Esophagus (tissue), 2 donors: Measurements from ENCODE around the gene POLDIP2. TPM values are rescaled to one million over a fixed set of nuclear protein-coding genes. Genes with fewer than 3 reads are reported as not detected.

Source experiments
- H3K27ac ChIP-seq, 2 donors: one replicate each; pipeline ENCODE4 v1.5.1; 2013; ENCODE audit warnings: low read depth in 2 of 2, mild to moderate bottlenecking in 2 of 2, inconsistent platforms in 1 of 2, low read length in 1 of 2, moderate library complexity in 1 of 2
- H3K27me3 ChIP-seq, 2 donors: one replicate each; pipeline ENCODE4 v1.6.1; 2013; ENCODE audit warnings: low read length in 2 of 2, control low read depth in 1 of 2, mild to moderate bottlenecking in 1 of 2; ENCODE audit not compliant: insufficient read depth in 2 of 2, control insufficient read depth in 1 of 2
- H3K36me3 ChIP-seq, 2 donors: one replicate each; pipeline ENCODE4 v1.6.1; 2013; ENCODE audit warnings: low read length in 1 of 2; ENCODE audit not compliant: control insufficient read depth in 2 of 2, insufficient read depth in 2 of 2
- H3K4me1 ChIP-seq, 2 donors: one replicate each; pipeline ENCODE4 v1.6.1; 2013; ENCODE audit warnings: low read length in 1 of 2; ENCODE audit not compliant: control insufficient read depth in 2 of 2, insufficient read depth in 2 of 2
- H3K4me3 ChIP-seq, 2 donors: one replicate each; pipeline ENCODE4 v1.5.1; 2013; ENCODE audit warnings: low read length in 2 of 2, mild to moderate bottlenecking in 2 of 2, low read depth in 1 of 2, moderate library complexity in 1 of 2
- H3K9me3 ChIP-seq, 2 donors: one replicate each; pipeline ENCODE4 v1.6.1; 2013; ENCODE audit warnings: mild to moderate bottlenecking in 2 of 2, low read depth in 1 of 2, low read length in 1 of 2, moderate library complexity in 1 of 2; ENCODE audit not compliant: control insufficient read depth in 2 of 2, insufficient read depth in 1 of 2
- WGBS, 2 donors: extraction: QIAGEN DNeasy Blood & Tissue Kit; methylation state at CpG; one replicate each; pipeline ENCODE4 v1.1.7; 2013; 5-methylcytosine and 5-hydroxymethylcytosine counted together
- polyA plus RNA-seq, 2 donors: library from polyadenylated mRNA; stranded (reverse); fragments of 200-250 nt; gene quantifications; one replicate each; pipeline ENCODE4 v1.2.3, GENCODE V29; 2013
- donor health status: healthy with polysubstance abuse.
- donor health status: Bipolar disorder and iron deficiency.

The POLDIP2 gene
- polyA plus RNA-seq, 2 donors, result 29.8 to 69.3 TPM

DNA sequence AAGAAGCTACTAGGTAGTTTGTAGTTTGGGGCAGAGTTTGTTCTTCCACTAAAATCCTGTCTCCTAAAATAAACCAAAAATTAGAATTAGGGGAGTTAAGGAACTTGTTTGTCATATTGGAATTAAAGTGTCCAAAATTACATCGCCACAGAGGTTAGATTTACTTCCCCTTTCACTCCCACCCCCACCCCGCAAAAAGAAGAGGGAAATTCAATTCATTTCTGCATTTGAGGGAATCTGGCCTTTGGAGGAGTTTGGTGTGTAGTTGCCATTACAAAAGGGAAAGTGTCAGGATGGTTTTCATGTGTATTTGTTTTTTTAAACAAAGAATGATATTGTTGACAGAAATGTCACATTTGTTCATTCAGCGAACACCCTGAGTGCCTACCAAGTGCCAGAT, 32.5 kb downstream of the POLDIP2 start:
- Histone ChIP-seq H3K4me3 (no peak overlapping the region), H3K36me3 (peaks cover 0 to 10% of the 10 kb centered on the region in 2 donors), H3K27ac (no peak overlapping the region), H3K27me3 (no peaks in the 10 kb centered on the region), H3K4me1 (no peaks in the 10 kb centered on the region), H3K9me3 (no peaks in the 10 kb centered on the region)
- 82 to 86% methylated on average over 3 of the region's 3 CpGs for WGBS, 2 donors

DNA sequence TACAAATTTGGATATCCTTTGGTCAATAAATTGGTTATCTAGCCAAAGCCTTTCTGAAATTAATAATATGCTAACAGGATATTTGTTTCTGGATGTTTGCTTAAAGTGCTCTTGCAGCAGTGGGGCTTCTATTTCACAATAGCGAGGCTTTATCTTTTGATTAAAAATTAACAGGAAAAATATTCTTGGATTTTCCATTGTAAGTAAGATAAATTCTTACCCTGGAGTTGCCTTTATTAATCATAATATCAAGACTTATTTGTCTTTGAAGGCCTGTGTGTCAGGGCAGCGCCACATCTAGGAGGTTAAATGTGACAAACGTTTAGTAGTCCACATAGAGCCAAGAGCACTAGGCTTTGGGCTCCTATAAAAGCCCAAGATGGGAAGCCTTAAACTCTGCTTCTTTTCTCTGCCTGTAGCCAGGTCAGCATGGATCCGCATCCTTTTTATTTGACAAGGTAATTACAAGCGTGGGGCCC, 33.0 kb downstream of the POLDIP2 start:
- no peaks in the 10 kb centered on the region for H3K4me1 ChIP-seq
- no peaks in the 10 kb centered on the region for H3K27me3 ChIP-seq
- H3K36me3 ChIP-seq, result peaks cover 0 to 8% of the 10 kb centered on the region in 2 donors
- H3K4me3 ChIP-seq, result no peak overlapping the region
- no peaks in the 10 kb centered on the region for H3K9me3 ChIP-seq
- H3K27ac ChIP-seq, result no peak overlapping the region
- WGBS, 2 donors, result 63 to 80% methylated on average over 5 of the region's 5 CpGs

- peak overlapping the region in 1 of 2 donors; percentile 57 for H3K4me3 ChIP-seq
- H3K36me3 ChIP-seq, result no peaks in the 10 kb centered on the region
- peaks cover 4 to 6% of the 10 kb centered on the region in 2 donors for H3K4me1 ChIP-seq
- WGBS, 2 donors, result 63 to 68% methylated on average over 8 of the region's 8 CpGs
- no peak overlapping the region for H3K27ac ChIP-seq
- no peaks in the 10 kb centered on the region for H3K27me3 ChIP-seq
- H3K9me3 ChIP-seq, result no peaks in the 10 kb centered on the region
Observed at GRCh38 chr17:28320215-28321061, 36.9 kb downstream of the POLDIP2 start.

DNA sequence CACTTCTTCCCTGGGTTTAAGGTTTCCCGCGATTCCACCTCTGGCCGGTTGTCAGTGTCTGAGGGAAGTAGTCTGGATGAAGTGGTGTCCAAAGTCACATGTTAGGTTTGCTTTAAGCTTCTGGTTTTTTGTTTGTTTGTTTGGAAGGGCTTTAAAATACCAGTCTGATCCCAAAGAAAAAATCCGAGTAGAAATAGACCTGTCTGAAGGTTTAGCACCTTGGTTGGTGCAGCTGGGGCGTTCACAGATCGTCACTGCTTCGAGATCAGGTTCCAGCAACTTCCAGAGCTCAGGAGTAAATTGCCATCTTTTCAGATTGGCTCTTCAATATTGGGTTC, 37.8 kb downstream of the POLDIP2 start:
- peak overlapping the region; percentile 57 to 63 for H3K4me3 ChIP-seq
- no peaks in the 10 kb centered on the region for H3K36me3 ChIP-seq
- WGBS, 2 donors, result 1 to 3% methylated on average over 7 of the region's 7 CpGs
- no peaks in the 10 kb centered on the region for H3K27me3 ChIP-seq
- H3K27ac ChIP-seq, result peak overlapping the region in 1 of 2 donors; percentile 66
- no peaks in the 10 kb centered on the region for H3K9me3 ChIP-seq
- peaks cover 4 to 6% of the 10 kb centered on the region in 2 donors for H3K4me1 ChIP-seq

- Histone ChIP-seq H3K4me3 (peak within 1 kb of the TSS; percentile 57 to 63), H3K36me3 (no peaks in the 10 kb centered on the region), H3K27me3 (no peaks in the 10 kb centered on the region), H3K4me1 (peaks cover 4 to 6% of the 10 kb centered on the region in 2 donors), H3K9me3 (no peaks in the 10 kb centered on the region), H3K27ac (peak within 1 kb of the TSS in 1 of 2 donors; percentile 66)
- 1% methylated on average over 68 to 72 of the region's 72 CpGs for WGBS, 2 donors
Observed at GRCh38 chr17:28318759-28319597, 38.3 kb downstream of the POLDIP2 start, which contains the start of gene TMEM97. TSS of gene TMEM97 (plus strand) at chr17:28319200. CDS start at chr17:28319240, 40 bp downstream.

- Histone ChIP-seq H3K9me3 (no peaks in the 10 kb centered on the region), H3K36me3 (no peaks in the 10 kb centered on the region), H3K4me3 (peak overlapping the region; percentile 44 to 57), H3K27me3 (no peaks in the 10 kb centered on the region), H3K27ac (no peak overlapping the region), H3K4me1 (peaks cover 4 to 6% of the 10 kb centered on the region in 2 donors)
- WGBS, 2 donors, result 15 to 18% methylated on average over 40 of the region's 40 CpGs
Observed at GRCh38 chr17:28317966-28318758, 39.2 kb downstream of the POLDIP2 start.

DNA sequence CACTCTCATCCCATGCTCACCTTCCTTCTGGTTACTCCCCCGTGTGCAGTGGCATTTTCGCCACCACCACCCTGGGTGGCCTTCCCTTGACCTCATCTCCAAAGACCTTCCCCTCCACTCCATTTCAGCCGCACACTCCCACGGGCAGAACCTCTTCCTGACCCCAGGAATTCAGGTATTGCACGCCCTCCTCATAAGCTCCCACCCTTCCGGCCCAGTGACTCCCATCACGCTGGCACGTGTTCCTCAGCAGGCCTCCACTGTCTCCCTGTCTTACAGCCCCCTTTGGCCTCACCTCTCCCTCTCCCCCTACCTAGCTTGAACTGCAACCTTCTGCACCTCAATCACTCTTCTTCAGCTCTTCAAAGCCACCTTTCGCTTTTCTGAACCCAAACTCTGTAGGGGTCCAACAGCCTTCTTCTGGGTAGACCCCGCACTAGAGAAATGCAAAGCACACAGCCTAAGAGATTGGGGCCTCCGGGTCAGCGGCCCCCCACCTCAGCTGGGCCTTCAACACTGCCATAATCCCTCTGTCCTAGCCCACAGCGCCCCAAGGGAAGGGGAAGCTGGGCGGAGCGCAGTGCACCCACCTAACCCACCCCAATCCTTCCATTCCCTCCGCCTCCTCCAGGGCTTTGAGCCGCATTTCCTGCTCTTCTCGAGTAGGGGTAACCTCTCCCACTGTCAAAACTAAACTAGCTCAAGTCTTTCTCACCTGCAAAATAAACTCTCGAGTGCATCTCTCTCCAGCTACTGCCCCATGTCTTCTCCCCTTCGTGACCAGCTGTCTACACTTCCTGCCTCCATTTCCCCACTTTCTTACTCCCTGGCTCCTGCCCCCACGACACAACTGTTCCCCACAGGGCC, 40.0 kb downstream of the POLDIP2 start:
- H3K36me3 ChIP-seq, result no peaks in the 10 kb centered on the region
- 88% methylated on average over 21 of the region's 21 CpGs for WGBS, 2 donors
- no peaks in the 10 kb centered on the region for H3K9me3 ChIP-seq
- H3K27ac ChIP-seq, result no peak overlapping the region
- no peak overlapping the region for H3K4me3 ChIP-seq
- H3K4me1 ChIP-seq, result peaks cover 4 to 6% of the 10 kb centered on the region in 2 donors
- no peaks in the 10 kb centered on the region for H3K27me3 ChIP-seq

DNA sequence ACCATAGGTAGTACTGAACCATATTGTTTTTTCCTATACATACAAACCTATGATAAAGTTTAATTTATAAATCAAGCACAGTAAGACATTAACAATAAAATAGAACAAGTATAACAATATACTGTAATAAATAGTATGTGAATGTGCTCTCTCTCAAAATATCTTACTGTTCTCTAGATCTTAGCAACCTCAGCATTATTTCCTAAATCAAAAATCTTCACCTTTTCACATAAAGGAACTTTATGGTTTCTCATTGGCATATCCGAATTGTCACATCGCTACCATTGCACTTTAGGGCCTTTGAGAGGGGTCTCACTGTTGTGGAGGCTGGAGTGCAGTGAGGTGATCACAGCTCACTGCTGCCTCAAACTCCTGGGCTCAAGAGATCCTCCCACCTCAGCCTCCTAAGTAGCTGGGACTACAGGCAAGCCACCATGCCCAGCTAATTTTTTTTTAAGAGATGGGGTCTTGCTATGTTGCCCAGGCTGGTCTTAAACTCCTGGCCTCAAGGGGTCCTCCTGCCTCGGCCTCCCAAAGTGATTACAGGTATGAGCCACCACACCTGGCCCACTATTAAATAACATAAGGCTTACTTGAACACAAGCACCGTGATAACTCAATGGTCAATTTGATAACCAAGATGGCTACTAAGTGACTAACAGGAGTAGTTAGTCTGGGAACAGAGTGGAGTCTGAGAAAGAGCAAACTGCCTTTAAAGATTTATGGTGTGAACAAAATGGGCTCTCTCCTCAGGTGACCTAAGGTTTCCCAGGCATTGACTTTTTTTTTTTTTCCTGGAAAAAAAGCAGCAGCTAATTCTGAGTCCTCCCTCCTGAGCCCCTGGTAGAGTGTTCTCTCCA, 41.3 kb downstream of the POLDIP2 start:
- no peaks in the 10 kb centered on the region for H3K27me3 ChIP-seq
- 95 to 97% methylated on average over 4 of the region's 4 CpGs for WGBS, 2 donors
- H3K4me3 ChIP-seq, result no peak overlapping the region
- H3K27ac ChIP-seq, result no peak overlapping the region
- peaks cover 4 to 6% of the 10 kb centered on the region in 2 donors for H3K4me1 ChIP-seq
- H3K36me3 ChIP-seq, result no peaks in the 10 kb centered on the region
- no peaks in the 10 kb centered on the region for H3K9me3 ChIP-seq
